ENCODE data around the gene EIF2D.

- TF ChIP-seq CTCF (IDR thresholded peaks at IDR 0.05) (peak; percentile 94), JUNB (IDR thresholded peaks at IDR 0.05) (no peak), CHD4 (IDR thresholded peaks at IDR 0.05; ENCODE audit: borderline replicate concordance) (no peak), FOSL2 (IDR thresholded peaks at IDR 0.05) (no peak), FOSL2 (CRISPR knock-in tag; IDR thresholded peaks at IDR 0.05) (no peak), SREBF2 (IDR thresholded peaks at IDR 0.05) (no peak), CEBPB (IDR thresholded peaks at IDR 0.05) (no peak), ESRRA (IDR thresholded peaks at IDR 0.05; ENCODE audit: borderline replicate concordance, low read length) (no peak), ZFP36 (IDR thresholded peaks at IDR 0.05; ENCODE audit: borderline replicate concordance, partially characterized antibody) (no peak), USF2 (IDR thresholded peaks at IDR 0.05) (no peak)
These were observed 28.3 kb downstream of the EIF2D start for GRCh38 chr1:206583707-206584648.
